Measurements from ENCODE around the gene KCNG4.

- TF ChIP-seq CTCF (IDR thresholded peaks at IDR 0.05) (no peak), POLR2A (IDR thresholded peaks at IDR 0.05) (no peak)
Observed at GRCh38 chr16:84199097-84199496, 40.7 kb downstream of the KCNG4 start.
